HCT116 (cell line): ENCODE results near the gene PTPRS. TPM values are rescaled to one million over a fixed set of nuclear protein-coding genes. Genes with fewer than 3 reads are reported as not detected.
A peak's percentile ranks its signal among the peaks of the same experiment; 100 is the strongest.

Source experiments
- CBX3 ChIP-seq: IDR thresholded peaks from 2 replicates; pipeline ENCODE4 v1.6.1; 2012; ENCODE audit warnings: low read depth
- EZH2 ChIP-seq: fragments of 200-600 bp; sonication (generic); IDR thresholded peaks from 2 replicates; pipeline ENCODE4 v1.6.1; 2017; ENCODE audit warnings: antibody characterized with exemption, mixed run types
- EZH2phosphoT487 ChIP-seq: fragments of 200-600 bp; IDR thresholded peaks from 2 replicates; pipeline ENCODE4 v1.6.1; 2018; ENCODE audit warnings: antibody characterized with exemption, borderline replicate concordance
- FOSL1 ChIP-seq: IDR thresholded peaks from 2 replicates; pipeline ENCODE4 v1.6.1; 2012; ENCODE audit warnings: low read depth
- MAX ChIP-seq: IDR thresholded peaks from 2 replicates; pipeline ENCODE4 v1.6.1; 2012
- POLR2A ChIP-seq: IDR thresholded peaks from 2 replicates; pipeline ENCODE4 v1.7.0; 2011; ENCODE audit warnings: borderline replicate concordance; ENCODE audit not compliant: insufficient read depth, insufficient read length; ENCODE audit errors: extremely low read depth
- RAD21 ChIP-seq: IDR thresholded peaks from 2 replicates; pipeline ENCODE4 v1.6.1; 2012; ENCODE audit warnings: low read depth, mild to moderate bottlenecking
- REST ChIP-seq: IDR thresholded peaks from 2 replicates; pipeline ENCODE4 v1.6.1; 2012; ENCODE audit warnings: low read depth
- SIN3A ChIP-seq: IDR thresholded peaks from 2 replicates; pipeline ENCODE4 v1.6.1; 2012; ENCODE audit warnings: low read depth
- SP1 ChIP-seq: IDR thresholded peaks from 2 replicates; pipeline ENCODE4 v1.6.1; 2012; ENCODE audit warnings: low read depth
- YY1 ChIP-seq: IDR thresholded peaks from 2 replicates; pipeline ENCODE4 v1.6.1; 2011; ENCODE audit warnings: low read length, low read depth, moderate library complexity, mild to moderate bottlenecking; ENCODE audit not compliant: insufficient replicate concordance; ENCODE audit errors: extremely low read depth
- ZNF274 ChIP-seq: fragments of 200-500 bp; sonication (Bioruptor generic); IDR thresholded peaks from 2 replicates; pipeline ENCODE4 v1.6.1; 2014; ENCODE audit warnings: mild to moderate bottlenecking, low read depth, low read length, inconsistent platforms
- total RNA-seq: library from RNA; stranded (reverse); gene quantifications from one replicate; pipeline ENCODE4 v1.2.1, GENCODE V29; 2021; ENCODE audit not compliant: unreplicated experiment
- TF ChIP-seq, protein P1 (sequence below): IDR thresholded peaks from 2 replicates; pipeline ENCODE4 v1.6.1; 2012

PTPRS gene
- total RNA-seq, 1 experiment from 2014 or later = 123 TPM

- TF ChIP-seq MAX (peak; percentile 96), FOSL1 (peak; percentile 64), CBX3 (peak; percentile 69; the same call in 1 of the 2 replicates), EZH2 (no peak), YY1 (no peak), SIN3A (no peak), ZNF274 (no peak), REST (no peak; the same call in 1 of the 2 replicates), RAD21 (no peak), EZH2phosphoT487 (no peak), POLR2A (no peak), SP1 (peak; percentile 57; the same call in 1 of the 2 replicates)
- TF ChIP-seq, protein P1, sequence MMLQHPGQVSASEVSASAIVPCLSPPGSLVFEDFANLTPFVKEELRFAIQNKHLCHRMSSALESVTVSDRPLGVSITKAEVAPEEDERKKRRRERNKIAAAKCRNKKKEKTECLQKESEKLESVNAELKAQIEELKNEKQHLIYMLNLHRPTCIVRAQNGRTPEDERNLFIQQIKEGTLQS = no peak
Measured at GRCh38 chr19:5345895-5346386, 5.3 kb upstream of the PTPRS start (continued).
